K562 (cell line): Measurements from ENCODE around the gene CARD8. TPM values are rescaled to one million over a fixed set of nuclear protein-coding genes. Genes with fewer than 3 reads are reported as not detected.

Experiments used
- CCNT2 ChIP-seq: IDR thresholded peaks from 2 replicates; pipeline ENCODE4 v1.6.1; 2011; ENCODE audit warnings: borderline replicate concordance, low read depth, mild to moderate bottlenecking, moderate library complexity, mixed read lengths, low read length; ENCODE audit not compliant: insufficient read length; ENCODE audit errors: extremely low read depth
- ETV6 ChIP-seq, 3 experiments: fragments of 150-350 bp in 1 of 3; sonication (generic) in 1 of 3; formaldehyde crosslinking in 1 of 3; IDR thresholded peaks; 2 replicates each; pipeline versions ENCODE4 v1.6.1 to v1.8.0; 2014 to 2022; ENCODE audit warnings: borderline replicate concordance in 2 of 3, low read depth in 2 of 3, antibody characterized with exemption in 1 of 3, low read length in 1 of 3, mild to moderate bottlenecking in 1 of 3, missing genetic modification reagents in 1 of 3
- FOS ChIP-seq: IDR thresholded peaks from 3 replicates; pipeline ENCODE4 v1.6.1; 2011; ENCODE audit not compliant: insufficient read length; ENCODE audit errors: extremely low read depth
- FOXP4 ChIP-seq: sonication (generic); formaldehyde crosslinking; IDR thresholded peaks from 2 replicates; pipeline ENCODE4 v1.8.0; 2022; ENCODE audit warnings: mild to moderate bottlenecking, missing genetic modification reagents, borderline replicate concordance
- GABPA ChIP-seq: fragments of 200-800 bp; sonication (Bioruptor generic); conservative IDR thresholded peaks from 2 replicates; pipeline ENCODE4 v1.6.1; 2016; ENCODE audit warnings: low read depth, missing genetic modification characterization, missing compliant biosample characterization
- KAT2B ChIP-seq: IDR thresholded peaks from one replicate; pipeline ENCODE4 v1.6.1; 2012; ENCODE audit warnings: low read depth, mild to moderate bottlenecking, control low read depth, inconsistent platforms, low read length, moderate library complexity
- KDM1A ChIP-seq, 2 experiments: fragments of 450-650 bp; IDR thresholded peaks; 2 replicates each; pipeline ENCODE4 v1.6.1; 2016; ENCODE audit warnings: mild to moderate bottlenecking in 2 of 2
- MTA3 ChIP-seq: fragments of 450-650 bp; formaldehyde crosslinking; IDR thresholded peaks from 2 replicates; pipeline ENCODE4 v1.6.1; 2017; ENCODE audit warnings: mild to moderate bottlenecking, borderline replicate concordance
- NR2C2 ChIP-seq, 2 experiments: fragments of 200-800 bp in 1 of 2; sonication (Bioruptor generic) in 1 of 2; sonication (generic) in 1 of 2; formaldehyde crosslinking in 1 of 2; IDR thresholded peaks; 2 replicates each; pipeline versions ENCODE4 v1.6.1 to v1.8.0; 2016 to 2022; ENCODE audit warnings: mild to moderate bottlenecking in 1 of 2, missing compliant biosample characterization in 1 of 2, missing genetic modification characterization in 1 of 2, missing genetic modification reagents in 1 of 2
- PHTF2 ChIP-seq: fragments of 250-450 bp; sonication (Bioruptor Pico); IDR thresholded peaks from 2 replicates; pipeline ENCODE4 v1.5.0; 2021; ENCODE audit warnings: mild to moderate bottlenecking
- TAL1 ChIP-seq: fragments of 450-650 bp; IDR thresholded peaks from 2 replicates; pipeline ENCODE4 v1.6.1; 2016; ENCODE audit warnings: mild to moderate bottlenecking
- TRIM28 ChIP-seq: fragments of 450-650 bp; IDR thresholded peaks from 2 replicates; pipeline ENCODE4 v1.6.1; 2017
- ZKSCAN3 ChIP-seq: fragments of 250-450 bp; sonication (Bioruptor Pico); IDR thresholded peaks from 2 replicates; pipeline ENCODE4 v1.4.0; 2020
- ZNF507 ChIP-seq: conservative IDR thresholded peaks from 2 replicates; pipeline ENCODE4 v1.6.1; 2017; ENCODE audit warnings: missing genetic modification characterization, missing compliant biosample characterization
- ZNF57 ChIP-seq: fragments of 450-650 bp; formaldehyde crosslinking; IDR thresholded peaks from 2 replicates; pipeline ENCODE4 v1.4.0; 2020; ENCODE audit warnings: mild to moderate bottlenecking, moderate library complexity
- ZNF717 ChIP-seq: fragments of 250-450 bp; sonication (Bioruptor Pico); IDR thresholded peaks from 2 replicates; pipeline ENCODE4 v1.5.0; 2021
- polyA plus RNA-seq, 8 experiments: library from polyadenylated mRNA; depleted of rRNA in 4 of 8; stranded (reverse) in 5 of 8; unstranded in 3 of 8; fragments of >200 nt; fragmentation: Nextera tagmentation in 2 of 8; fragmentation: Illumina TruSeq in 1 of 8; extraction: Ambion mirVana in 2 of 8; extraction: Trizol in 1 of 8; gene quantifications; 2 replicates each; pipeline versions ENCODE4 v1.2.1 to v1.2.3, GENCODE V29; 2011 to 2014; ENCODE audit warnings: inconsistent platforms in 1 of 8, missing spikeins in 1 of 8
- total RNA-seq, 7 experiments: library from RNA; depleted of rRNA in 6 of 7; stranded (reverse); fragments of >200 nt in 6 of 7; fragmentation: Illumina TruSeq in 2 of 7; extraction: Trizol in 2 of 7; gene quantifications; 2 replicates each; pipeline versions ENCODE4 v1.2.1 to v1.2.3, GENCODE V29; 2011 to 2021; ENCODE audit warnings: low replicate concordance in 1 of 7
- TF ChIP-seq, protein P1 (sequence below): fragments of 250-450 bp; sonication (Bioruptor Pico); IDR thresholded peaks from 2 replicates; pipeline ENCODE4 v1.8.0; 2022; ENCODE audit warnings: inconsistent platforms, mild to moderate bottlenecking, moderate library complexity, borderline replicate concordance
- TF ChIP-seq, protein P2 (sequence below): sonication (generic); formaldehyde crosslinking; IDR thresholded peaks from 2 replicates; pipeline ENCODE4 v1.4.0; 2020; ENCODE audit warnings: mild to moderate bottlenecking, missing genetic modification reagents

CARD8 gene
- total and polyA plus RNA-seq, 9 of the 15 experiments (the other 6 are each of a cell fraction or from before 2014, with no cell fraction given): 11.5 to 26.4 (median 20.8) TPM

GRCh38 chr19:48290771-48291488 lies 35.2 kb upstream of the CARD8 start (continued):
- TF ChIP-seq KAT2B (no peak), FOS (no peak), ETV6 (IDR thresholded peaks at IDR 0.05; ENCODE audit: borderline replicate concordance in 1 of 2, low read depth in 2 of 2, low read length in 1 of 2) (no peak), ETV6 (CRISPR knock-in tag; IDR thresholded peaks at IDR 0.05; ENCODE audit: borderline replicate concordance) (no peak), ZNF717 (no peak), GABPA (tag) (no peak), FOXP4 (CRISPR knock-in tag) (no peak), TRIM28 (no peak), ZNF507 (tag) (no peak), PHTF2 (CRISPR knock-in tag) (no peak), NR2C2 (CRISPR knock-in tag; IDR thresholded peaks at IDR 0.05) (no peak), NR2C2 (tag; IDR thresholded peaks at IDR 0.05) (no peak), ZKSCAN3 (no peak), KDM1A (IDR thresholded peaks at IDR 0.05) (no peak; a peak in 1 of 4 replicates), CCNT2 (no peak), ZNF57 (CRISPR knock-in tag) (no peak), MTA3 (0 out of 2 replicates have a peak, but pooled peaks have one; percentile 47), TAL1 (no peak)
- TF ChIP-seq, protein P1, sequence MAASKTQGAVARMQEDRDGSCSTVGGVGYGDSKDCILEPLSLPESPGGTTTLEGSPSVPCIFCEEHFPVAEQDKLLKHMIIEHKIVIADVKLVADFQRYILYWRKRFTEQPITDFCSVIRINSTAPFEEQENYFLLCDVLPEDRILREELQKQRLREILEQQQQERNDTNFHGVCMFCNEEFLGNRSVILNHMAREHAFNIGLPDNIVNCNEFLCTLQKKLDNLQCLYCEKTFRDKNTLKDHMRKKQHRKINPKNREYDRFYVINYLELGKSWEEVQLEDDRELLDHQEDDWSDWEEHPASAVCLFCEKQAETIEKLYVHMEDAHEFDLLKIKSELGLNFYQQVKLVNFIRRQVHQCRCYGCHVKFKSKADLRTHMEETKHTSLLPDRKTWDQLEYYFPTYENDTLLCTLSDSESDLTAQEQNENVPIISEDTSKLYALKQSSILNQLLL (CRISPR knock-in tag): no peak
- TF ChIP-seq, protein P2, sequence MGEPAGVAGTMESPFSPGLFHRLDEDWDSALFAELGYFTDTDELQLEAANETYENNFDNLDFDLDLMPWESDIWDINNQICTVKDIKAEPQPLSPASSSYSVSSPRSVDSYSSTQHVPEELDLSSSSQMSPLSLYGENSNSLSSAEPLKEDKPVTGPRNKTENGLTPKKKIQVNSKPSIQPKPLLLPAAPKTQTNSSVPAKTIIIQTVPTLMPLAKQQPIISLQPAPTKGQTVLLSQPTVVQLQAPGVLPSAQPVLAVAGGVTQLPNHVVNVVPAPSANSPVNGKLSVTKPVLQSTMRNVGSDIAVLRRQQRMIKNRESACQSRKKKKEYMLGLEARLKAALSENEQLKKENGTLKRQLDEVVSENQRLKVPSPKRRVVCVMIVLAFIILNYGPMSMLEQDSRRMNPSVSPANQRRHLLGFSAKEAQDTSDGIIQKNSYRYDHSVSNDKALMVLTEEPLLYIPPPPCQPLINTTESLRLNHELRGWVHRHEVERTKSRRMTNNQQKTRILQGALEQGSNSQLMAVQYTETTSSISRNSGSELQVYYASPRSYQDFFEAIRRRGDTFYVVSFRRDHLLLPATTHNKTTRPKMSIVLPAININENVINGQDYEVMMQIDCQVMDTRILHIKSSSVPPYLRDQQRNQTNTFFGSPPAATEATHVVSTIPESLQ: no peak; the same call in 1 of the 2 replicates
